CD4-positive, alpha-beta T cell treated with Interleukin-17A for 1 hour (primary cell): ENCODE data around the gene PTGR3.

ENCODE experiments used
- DNase-seq: peaks from one replicate; pipeline ENCODE4 v3.0.0-alpha.2; 2020

Gene PTGR3

DNA sequence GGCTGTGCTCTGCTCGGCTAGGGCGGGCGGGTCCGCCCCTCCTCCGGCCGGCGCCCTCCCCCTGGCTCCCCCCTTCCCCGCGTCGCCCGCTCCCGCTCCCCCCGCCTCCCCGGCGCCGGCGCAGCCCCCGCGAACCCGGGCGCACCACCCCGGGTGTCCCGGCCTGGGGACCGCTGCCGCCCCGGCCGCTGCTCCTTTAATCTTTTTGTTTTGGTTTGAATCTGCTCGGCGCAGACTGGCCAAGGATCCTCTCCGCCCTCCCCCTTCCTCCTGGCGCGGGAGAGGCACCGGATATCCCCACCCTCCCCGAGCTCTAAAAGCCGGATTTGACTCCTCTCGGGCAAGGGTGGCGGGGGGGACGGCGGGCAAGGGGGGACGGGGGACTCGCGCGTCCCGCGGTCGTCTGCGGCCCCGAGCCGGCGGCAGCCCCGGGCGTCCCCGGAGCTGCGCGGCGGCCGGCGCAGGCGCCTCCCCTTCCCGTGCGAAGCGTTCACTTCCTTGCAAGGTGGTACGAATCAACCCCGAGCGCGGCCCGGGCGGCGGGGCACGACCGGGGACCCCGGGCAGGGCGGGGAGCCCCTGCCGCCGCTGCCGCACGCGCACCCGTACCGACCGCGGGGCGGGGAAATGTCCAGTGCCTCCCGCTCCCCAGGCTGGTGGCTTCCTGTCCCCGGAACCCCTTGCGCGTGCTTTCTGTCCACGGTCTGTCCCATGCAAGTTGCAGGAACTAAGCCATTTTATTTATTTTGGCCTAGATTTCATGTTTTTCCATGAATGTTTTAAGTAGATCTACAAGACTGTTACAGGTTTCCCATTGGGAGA is at the start of gene PTGR3:
Gene PTGR3, minus strand, starts transcription at position 11 of the 822 bp plus-strand sequence. CDS start 81 bp downstream, outside the sequence.
- peak; percentile 88 for DNase-seq

DNA sequence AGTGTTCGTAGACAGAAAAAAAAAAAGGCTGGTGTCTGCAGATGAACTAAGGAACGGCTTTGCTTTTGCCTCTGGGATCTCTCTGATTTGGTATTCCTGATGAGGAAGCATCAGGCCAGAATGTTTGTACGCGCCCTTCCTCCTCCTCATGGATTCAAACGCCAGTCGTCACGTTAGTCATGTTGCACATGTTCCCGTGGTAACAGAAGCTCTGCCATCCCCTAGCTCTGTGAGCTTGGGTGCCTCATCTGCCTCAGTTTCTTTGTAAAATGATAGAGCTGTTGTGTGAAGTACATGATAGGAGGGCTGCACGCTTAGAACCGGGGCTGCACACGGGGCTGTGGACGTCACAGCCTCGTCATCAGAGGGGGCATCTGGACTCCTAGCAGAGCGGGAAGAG is 48.7 kb upstream of the PTGR3 start:
- no peak for DNase-seq

DNA sequence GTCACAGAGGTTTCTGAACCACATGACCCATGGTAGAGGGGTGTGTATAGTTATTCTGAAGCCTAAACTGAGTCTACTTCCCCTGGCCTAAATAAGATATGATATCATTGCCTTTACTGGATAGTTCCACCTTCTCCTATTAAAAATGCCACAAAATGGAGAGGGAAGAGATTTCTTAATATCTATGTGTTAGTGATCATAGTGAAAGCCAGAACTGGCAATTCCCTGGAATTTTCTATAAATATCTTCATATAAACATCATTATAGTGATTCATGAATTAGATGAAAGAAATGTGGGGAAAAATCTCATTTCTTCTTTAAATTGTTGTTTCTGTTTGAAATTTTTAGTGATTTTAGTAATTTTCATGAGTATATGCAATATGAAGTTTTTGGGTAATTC is 47.4 kb upstream of the PTGR3 start:
- DNase-seq, result no peak

DNA sequence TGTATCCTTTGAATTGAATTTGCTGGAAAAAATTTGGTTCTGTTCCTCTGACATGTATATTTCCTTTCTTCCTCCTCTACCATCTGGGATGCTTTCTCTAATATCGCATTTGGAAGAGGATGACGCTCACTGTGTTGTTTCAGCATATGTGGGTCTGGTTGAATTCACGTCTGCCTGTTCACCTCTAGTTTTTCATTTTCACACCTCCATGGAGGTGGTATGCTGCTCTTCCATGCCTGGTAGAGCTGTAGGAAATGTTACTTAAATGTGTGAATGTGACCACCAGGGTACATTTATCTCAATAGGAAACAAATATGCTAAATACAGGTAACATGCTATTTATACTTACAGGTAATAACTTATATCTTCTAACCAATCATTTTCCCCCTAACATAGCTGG is 46.2 kb upstream of the PTGR3 start:
- no peak for DNase-seq

- no peak for DNase-seq
Measured at GRCh38 chr18:75253784-75254183, 44.8 kb upstream of the PTGR3 start.

GRCh38 chr18:75253043-75253442 is 44.1 kb upstream of the PTGR3 start:
- DNase-seq, result no peak

- DNase-seq, result no peak
Measured at GRCh38 chr18:75252136-75252535, 43.2 kb upstream of the PTGR3 start.

GRCh38 chr18:75251466-75251865 is 42.5 kb upstream of the PTGR3 start:
- DNase-seq, result no peak

DNA sequence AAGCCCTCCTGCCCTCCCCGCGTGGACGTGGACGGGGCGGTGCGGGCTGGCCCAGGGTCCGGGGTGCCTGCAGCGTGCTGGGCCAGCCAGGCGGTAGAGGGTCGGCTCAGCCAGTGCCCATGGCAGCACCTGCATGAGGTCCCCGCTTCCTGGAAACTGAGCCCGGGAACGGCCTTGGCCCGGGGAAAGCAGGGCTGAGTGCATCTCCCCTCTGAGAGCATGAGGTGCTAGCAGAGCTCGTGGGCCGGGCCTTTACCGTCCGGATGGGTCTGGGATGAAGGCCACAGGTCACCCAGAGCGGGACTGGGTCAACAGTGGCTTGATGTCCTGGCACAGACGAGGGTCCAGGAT is 41.5 kb upstream of the PTGR3 start:
- DNase-seq, result no peak

- DNase-seq, result peak; percentile 39
Measured at GRCh38 chr18:75249672-75250470, 40.9 kb upstream of the PTGR3 start.

GRCh38 chr18:75249175-75249518 is 40.2 kb upstream of the PTGR3 start:
- DNase-seq, result no peak

DNA sequence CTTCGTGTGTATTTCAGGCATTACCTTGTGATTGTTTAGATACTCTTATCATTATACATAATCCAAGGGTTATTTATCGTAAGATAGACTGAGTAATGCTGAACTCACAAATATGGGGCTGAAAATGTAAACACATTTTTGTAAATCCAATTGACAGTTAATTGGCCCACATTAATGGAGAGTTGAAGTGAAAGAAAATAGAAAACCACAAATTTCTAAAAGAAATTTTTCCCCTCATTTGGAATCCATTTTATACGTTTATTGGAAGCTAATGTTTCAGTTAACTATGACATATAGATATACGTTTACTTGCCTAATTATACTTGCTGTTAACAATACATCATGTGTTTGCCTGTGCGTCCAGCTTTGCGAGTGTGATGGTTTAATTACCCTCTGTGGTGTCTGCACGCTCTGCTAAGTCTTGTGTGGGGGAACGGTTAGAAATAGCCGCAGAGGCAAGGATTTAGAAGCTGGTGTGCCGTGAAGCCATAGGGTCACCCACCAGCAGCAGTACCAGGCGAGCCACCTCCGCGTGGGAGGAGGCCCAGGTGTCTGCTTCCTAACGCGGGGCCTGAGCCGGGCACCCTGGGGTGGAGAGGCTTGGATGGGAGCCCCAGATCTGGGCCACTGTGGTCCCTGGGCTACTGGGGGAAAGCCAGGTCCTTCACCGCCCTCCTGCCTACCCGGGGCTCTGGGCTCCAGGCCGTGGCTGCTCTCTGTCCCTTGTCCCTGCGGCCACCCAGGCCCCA is 39.7 kb upstream of the PTGR3 start:
- DNase-seq, result no peak

DNA sequence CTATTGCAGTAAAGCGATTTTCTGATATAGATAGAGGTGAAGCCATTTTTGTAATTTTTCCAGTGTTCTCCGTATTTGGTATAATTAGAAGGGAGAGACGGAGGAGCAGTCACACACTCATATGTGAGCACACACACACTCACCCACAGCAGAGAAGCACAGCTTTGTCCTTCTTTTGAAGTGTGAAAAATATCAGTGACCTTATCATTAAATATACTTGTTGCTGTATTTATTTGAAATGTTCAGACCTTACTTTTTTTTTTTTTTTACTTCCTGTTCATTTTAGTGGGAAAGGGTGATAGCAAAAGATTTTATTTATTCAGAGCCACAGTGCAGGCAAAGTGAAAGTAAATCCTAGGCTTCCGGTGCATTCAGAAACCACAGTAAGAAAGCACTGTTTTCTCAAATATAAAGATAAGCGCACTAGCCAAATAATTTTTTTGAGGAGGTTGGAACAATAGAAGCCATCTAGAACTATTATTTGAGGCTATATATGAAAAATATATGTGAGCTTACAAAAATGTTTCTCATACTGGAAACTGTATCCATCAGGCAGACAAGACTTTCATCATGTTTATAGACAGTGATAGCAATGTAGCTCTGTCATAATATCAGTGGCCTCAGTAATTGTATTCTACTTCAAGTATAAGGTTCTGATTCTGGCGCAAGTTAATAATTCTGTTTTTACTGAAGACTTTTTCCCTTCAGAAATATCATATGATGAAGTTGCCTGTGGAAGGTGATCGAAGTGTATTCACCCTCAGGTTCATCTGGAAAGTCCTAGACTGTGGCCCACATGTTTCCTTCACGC is 38.9 kb upstream of the PTGR3 start:
- peak; percentile 63 for DNase-seq

DNA sequence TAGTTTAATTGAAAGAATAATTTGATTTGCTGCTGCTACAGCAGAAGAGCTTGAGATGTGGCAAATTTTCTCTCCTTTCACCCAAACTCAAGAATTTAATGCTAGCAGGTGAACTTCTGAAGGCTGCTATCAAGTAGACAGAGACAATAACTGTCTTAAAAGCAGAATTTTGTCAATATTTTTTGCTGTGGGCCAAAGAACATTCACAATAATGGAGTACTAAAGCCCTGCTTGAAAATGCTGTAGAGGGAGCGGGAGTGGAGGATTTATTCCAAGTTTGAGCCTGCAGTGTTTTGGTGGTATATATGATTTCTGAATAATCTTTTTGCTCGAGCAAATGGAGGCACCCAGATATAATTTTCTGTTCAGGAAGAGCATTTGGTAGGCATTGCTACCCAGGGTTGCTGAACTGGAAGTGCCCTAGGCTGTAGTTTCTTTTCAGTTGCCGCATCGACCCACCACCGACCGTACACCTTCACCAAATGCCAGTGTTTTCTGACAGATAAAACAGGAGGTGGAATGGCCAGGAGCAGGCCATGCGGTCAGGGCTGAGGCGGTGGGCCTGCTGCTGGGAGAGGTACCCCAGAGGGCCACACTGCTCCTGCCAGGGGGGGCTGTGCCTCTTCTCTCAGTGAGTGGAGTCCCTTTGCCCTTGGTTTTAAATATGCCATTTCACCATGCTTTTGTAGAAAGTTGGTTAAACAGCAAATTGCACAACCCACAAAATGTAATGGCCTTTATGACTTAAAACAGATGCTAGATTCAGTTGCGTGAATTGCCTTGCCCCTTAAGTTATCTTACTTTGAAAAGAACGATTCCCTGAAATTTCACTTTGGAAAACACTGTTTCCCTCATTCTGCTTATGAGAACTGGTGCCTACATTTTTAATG is 38.0 kb upstream of the PTGR3 start:
- DNase-seq, result no peak

- peak; percentile 34 for DNase-seq
Measured at GRCh38 chr18:75244351-75245313, 35.7 kb upstream of the PTGR3 start.

- DNase-seq, result no peak
Measured at GRCh38 chr18:75241705-75242104, 32.8 kb upstream of the PTGR3 start.

DNA sequence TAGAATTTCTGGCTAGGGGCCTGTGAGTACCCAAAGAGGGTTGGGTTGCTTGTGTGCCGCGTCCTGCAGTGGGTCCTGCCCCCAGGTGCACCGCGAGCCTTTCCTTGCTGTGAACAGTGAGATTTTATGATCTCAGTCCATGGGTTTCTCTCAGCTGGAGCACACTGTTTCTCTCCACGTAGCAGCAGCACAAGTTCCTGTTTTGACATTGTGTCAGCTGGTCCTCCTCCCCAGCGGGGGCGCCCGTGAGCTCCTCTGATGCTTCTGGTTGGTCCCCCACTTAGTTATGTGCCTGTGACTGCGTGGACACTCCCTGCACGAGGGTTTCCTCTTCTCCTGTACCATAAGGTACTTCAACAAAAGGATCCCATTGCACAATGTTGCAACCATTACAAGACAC is 31.5 kb upstream of the PTGR3 start:
- no peak for DNase-seq

DNA sequence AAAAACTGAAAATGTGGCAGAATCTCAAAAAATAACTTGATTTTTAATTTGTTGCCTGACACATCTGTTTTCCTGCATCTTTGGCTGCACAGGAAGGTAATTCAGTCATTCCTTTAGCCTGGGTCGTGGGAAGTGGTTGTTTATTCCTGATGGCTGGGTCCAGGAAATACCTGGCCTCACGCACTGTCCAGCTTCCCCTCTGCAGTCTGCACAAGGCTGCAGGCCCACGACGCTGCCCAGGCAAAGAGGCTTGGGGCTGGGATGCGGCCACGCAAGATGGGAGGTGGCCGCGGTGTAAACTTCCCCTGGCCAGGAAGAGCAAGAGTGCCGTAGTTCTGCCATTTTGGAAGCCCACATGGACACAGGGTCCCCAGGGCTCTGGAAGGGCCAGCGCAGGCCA is 29.8 kb upstream of the PTGR3 start:
- DNase-seq, result no peak

- DNase-seq, result no peak
Measured at GRCh38 chr18:75238100-75238499, 29.2 kb upstream of the PTGR3 start.

DNA sequence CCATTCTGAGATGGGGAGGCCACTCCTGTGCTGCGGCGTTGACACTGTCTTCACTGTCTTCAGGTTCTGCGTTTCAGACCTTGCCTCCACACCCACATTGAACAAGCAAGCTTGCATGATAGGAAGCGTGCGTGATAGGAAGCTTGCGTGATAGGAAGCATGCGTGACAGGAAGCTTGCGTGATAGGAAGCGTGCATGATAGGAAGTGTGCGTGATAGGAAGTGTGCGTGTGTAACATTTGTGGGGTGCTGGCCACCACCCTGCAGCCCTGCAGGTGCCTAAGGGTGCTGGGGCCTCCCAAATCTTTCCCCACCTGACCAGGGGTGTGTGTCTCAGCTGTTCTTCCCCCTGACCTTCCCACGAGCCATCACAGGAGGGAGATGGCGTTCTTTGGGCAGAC is 27.0 kb upstream of the PTGR3 start:
- no peak for DNase-seq

DNA sequence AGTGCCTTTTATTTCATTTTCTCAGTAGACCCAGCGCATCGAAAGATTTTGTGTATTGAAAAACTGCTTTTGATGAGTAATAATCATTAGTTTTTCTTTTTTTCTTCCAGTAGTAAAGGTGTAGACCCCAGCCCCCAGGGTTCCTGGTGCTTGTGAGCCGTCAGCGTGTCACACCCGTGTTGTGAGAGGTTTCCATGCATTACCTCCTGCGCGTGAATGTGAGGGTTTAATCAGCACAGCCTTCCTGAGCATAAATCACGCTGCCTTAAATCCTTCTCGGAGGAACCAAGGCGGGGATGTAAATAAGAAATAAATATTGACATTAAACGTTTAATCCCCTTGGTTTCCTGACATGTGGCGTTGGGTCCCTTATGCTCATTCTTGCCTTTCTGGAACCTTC is 26.0 kb upstream of the PTGR3 start:
- DNase-seq, result no peak
